Measurements from ENCODE around the gene MVP.
"Not testable (repeated sequence)": the region's sequence is repeated elsewhere in the genome, so short reads cannot be mapped to it uniquely, and the experiment has no call there.

MVP gene

DNA sequence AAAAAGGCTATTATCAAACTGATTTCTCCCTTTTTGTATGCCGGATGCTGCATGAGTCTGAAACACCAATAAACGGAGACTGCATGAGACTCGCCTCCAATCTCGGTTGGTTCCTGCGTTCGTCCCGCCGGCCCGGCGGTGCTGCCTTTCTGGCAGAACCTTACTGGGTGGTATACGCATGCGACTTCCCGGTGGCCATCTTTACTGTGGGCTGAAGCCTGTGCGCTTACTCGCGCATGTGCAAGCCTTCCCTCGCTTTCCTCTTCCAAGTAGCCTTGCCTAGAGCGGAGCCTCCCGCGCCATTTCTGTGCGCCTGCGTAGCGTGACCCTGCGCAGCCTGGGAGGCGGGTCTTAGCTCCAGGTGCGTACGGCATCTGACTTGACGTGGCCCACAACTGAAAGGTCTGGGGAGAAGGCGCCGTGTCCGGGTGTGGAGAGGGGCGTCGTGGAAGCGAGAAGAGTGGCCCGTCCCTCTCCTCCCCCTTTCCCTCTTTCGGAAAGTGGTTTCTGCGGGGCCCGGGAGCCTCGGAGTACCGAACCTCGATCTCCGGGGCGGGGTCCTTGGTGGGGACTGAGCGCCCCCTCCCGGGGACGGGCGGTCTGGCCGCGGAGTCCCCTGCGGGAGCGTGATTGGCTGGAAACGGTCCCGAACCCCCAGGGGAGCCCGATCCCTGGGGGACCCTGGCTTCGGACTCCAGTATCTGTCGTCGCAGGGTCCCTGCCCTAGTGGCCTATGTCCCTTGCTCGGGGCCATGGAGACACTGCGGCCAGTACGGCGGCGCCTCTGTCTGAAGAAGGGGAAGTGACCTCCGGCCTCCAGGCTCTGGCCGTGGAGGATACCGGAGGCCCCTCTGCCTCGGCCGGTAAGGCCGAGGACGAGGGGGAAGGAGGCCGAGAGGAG lies 4.2 kb upstream of the MVP start, which contains the start of gene PAGR1:
TSS of gene PAGR1 (plus strand) at position 360 of the 901 bp plus-strand sequence. CDS start at position 734, 374 bp downstream.
- DNase-seq = peak; percentile 99

DNA sequence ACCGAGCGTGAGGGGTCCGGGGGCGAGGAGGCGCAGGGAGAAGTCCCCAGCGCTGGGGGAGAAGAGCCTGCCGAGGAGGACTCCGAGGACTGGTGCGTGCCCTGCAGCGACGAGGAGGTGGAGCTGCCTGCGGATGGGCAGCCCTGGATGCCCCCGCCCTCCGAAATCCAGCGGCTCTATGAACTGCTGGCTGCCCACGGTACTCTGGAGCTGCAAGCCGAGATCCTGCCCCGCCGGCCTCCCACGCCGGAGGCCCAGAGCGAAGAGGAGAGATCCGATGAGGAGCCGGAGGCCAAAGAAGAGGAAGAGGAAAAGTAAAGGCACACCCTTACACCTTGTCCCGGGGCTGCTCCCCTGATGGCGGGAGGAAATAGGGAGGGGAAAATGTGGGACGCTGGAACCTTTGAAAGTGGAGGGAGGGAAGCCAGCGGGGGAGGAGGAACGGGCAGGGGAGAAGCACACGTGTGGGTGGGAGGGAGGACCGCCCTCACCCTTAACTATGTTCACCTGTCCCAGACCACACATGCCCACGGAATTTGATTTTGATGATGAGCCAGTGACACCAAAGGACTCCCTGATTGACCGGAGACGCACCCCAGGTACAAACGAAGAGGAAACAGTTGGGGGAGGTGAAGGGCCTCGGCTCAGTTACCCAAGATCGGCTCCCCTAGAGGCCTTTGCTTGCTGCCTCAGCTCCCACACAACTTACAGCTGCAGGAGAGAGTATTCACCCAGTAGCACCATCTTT lies 3.4 kb upstream of the MVP start:
- DNase-seq = peak; percentile 86

DNA sequence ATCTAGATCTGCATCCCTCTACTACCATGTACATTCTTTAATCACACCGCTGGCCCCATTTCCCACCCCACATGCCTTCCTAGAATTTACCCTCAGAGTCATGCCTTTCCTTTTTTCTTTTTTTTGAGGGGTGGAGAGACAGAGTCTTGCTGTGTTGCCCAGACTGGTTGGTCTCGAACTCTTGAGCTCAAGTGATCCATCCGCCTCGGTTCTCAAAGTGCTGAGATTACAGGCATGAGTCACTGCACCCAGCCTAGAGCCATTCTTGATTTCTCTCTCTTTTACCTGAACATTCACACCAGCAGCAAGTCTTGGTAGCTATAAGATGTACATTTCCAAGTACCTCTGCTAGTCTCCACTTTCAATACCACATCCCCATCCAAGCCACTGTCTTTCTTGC lies 2.2 kb upstream of the MVP start:
- DNase-seq = no peak

DNA sequence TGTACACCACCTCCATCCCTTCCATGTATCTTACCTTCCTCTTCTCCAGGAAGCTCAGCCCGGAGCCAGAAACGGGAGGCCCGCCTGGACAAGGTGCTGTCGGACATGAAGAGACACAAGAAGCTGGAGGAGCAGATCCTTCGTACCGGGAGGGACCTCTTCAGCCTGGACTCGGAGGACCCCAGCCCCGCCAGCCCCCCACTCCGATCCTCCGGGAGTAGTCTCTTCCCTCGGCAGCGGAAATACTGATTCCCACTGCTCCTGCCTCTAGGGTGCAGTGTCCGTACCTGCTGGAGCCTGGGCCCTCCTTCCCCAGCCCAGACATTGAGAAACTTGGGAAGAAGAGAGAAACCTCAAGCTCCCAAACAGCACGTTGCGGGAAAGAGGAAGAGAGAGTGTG lies 756 bp upstream of the MVP start:
- DNase-seq = no peak

DNA sequence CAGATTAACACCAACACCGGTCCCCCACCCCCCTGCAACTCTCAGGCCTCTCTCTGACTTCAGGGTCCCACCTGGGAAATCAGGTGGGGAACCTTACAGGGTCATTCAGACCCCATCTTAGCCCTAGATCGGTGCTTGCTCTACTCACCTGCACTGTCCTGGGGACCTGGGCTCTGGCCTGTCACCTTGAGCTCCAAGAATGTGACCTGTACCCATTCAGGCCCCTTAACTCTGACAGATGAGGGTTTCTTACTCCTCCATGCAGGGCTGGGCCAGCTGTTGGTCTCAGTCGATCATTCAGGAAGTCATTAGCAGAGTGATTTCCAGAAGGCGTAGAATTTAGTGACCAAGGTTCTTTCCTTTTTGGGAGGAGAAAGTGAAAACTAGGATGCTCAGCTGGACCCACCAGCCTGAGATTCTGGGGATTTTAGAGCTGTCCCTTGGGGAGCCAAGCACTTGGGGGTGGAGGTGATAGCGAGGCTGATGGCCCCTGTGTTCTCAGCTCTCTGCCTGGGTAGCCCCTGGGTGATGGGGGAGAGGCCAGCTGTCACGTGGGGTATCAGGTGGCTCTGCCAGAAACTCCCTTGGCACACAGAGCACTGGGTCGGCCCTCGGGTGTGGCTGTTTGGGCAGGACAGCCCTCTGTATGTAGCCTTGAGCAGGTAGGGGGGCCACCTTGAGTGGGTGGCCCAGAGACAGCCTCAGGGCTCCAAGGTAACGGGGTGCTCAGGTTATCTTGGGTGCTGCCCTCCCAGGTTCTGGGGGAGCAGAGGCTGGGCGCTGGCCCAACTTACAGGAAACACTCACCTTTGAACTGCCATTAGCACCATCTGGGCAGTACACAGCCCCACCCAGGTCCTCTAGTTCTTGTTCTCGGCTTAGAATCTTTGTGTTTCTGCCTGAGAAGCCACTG lies 724 bp downstream of the MVP start:
- DNase-seq = no peak

DNA sequence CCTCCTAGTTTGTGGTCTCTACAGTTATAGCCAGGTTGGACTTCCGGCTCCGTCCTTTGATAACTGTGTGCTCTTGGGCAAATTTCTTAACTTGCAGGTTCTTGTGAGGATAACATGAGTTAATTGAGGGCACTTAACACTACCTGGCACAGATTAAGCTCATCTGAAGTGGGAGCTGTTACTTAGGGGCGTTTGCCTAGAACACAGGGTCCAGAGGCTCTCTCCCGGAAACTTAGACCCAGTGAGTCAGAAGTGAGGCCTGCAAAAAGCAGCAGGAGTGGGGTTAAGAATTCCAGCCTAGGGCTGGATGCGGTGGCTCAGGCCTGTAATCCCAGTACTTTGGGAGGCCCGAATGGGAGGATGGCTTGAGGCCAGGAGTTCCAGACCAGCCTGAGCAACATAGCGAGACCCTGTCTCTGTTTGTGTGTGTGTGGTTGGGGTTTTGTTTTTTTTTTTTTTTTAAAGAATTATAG lies 1.4 kb downstream of the MVP start:
- peak; percentile 83 for DNase-seq

DNA sequence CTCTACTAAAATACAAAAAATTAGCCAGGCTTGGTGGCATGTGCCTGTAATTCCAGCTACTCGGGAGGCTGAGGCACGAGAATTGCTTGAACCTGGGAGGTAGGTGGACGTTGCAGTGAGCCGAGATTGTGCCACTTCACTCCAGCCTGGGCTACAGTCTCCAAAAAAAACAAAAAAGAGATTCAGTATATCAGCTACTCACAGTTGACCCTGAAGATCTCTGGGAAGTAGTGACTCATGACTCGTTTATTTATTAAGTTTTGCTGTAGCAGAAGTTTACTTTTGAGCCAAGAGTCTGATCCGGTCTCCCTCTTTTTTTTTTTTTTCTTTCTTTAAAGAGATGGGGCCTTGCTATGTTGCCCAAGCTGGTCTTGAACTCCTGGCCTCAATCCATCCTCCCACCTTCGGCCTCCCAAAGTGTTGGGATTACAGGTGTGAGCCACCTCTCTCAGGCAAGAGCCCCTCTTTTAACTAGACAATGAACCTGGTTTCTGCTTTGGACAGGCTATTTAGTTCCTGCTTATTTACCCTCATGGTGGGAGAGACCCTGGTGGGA lies 4.4 kb downstream of the MVP start:
- no peak for DNase-seq

DNA sequence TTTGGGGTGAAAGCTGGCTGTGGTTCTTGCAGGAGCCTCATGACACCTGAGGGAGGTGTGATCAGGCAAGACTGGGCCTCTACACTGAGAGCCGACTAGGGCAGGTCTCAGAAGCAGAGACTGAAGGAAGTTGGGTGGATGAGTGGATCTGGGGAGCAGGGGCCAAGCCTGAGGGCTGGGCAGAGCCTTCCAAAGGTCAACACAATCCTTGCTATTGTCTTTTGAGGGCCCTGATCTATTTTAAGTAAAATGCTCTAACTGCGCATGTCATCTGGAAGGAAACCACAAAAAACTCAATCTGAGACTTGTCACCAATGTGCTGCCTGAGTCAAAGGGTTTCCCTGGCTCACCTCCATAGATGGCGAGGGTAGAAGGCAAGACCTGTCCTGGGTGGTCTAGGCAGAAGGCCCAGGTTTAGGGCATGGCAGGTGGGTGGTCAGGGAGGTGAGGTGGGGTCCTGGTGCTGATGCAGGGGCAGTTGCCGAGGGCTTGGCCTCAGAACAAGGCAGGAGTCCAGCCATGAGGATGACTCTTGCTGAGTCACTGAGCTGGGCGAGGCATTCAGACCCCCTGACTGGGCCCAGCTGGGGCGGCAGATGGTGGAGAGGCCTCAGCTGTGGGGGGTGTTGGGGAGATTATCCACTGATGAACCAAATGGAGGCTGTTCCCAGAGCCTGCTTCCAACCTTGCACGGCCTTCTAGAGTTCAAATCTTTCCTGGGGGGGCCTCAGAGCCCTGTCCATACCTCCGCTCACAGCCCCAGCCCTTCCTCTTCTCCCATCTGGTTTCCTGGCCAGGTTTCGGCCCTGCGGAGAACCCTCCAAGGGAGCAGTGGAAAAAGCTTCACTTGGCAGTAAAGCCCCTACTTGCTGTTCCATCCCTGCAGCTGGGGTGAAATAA lies 5.1 kb downstream of the MVP start:
- DNase-seq = peak; percentile 66

DNA sequence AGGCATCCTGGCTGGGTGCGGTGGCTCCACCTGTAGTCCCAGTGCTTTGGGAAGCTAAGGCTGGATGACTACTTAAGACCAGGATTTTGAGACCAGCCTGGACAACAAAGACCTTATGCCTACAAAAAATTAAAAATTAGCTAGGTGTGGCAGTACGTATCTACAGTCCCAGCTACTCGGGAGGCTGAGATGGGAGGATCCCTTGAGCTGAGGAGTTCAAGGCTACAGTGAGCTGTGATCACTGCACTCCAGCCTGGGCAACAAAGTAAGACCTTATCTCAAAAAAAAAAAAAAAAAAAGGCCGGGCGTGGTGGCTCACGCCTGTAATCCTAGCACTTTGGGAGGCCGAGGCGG lies 6.1 kb downstream of the MVP start:
- DNase-seq = no peak

DNA sequence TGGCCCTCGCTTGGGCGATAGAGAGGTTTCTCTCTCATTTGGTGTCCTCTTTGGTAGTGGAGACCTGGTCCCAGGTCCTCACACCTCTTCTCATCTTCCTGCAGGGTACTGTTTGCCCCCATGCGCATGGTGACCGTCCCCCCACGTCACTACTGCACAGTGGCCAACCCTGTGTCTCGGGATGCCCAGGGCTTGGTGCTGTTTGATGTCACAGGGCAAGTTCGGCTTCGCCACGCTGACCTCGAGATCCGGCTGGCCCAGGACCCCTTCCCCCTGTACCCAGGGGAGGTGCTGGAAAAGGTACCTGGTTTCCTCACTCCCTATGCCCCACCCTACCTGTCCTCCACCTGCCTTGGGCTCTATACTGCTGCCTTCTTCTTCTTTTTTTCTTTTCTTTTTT lies 10.5 kb downstream of the MVP start:
- no peak for DNase-seq

DNA sequence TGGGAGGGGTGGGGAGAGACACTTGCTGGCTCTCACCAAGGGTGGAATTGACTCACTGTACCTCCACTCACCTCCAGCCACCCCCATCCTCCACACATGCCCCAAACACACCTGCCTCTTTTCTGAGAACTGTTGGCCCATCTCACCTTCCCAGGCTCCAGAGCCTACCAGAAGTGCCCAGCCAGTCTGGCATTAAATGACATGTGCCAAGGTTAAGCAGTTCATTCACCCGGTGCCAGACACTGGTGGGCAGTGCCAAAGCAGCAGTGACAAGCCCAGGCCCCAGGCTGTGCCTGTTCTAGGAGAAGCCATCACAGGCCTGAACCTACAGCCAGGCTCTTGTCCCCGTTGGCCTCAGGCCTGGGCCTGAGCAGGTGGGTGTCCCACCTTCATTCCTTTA lies 11.2 kb downstream of the MVP start:
- no peak for DNase-seq

DNA sequence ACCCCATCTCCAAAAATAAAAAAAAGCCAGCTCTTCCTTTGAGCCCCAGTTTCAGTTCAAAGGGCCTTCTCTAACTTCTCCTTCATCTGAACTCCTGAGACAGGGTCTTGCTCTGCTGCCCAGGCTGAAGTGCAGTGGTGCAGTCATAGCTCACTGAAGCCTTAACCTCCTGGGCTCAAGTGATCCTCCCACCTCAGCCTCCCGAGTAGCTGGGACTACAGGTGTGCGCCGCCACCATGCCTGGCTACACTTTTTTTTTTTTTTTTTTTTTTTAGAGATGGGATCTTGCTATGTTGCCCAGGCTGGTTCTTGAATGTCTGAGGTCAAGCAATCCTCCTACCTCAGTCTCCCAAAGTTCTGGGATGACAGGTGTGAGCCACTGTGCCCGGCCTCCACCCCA lies 13.0 kb downstream of the MVP start:
- DNase-seq = not testable (repeated sequence)

DNA sequence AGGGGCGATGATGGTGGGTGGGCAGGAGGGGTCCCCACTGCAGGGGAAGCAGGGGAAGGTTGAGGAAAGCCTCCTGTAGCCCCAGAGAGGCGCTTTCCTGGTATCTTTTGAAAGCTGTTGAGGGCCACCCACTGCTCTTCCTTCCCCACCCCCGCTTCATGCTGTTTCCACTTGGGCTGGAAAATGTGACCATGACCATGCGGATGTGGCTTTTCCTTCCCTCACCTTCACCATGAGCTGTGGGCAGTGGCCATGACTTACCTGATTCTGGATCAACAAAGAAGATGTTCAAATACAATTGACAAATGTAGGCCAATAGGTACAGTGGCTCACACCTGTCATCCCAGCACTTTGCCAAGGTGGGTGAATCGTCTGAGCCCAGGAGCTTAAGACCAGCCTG lies 13.8 kb downstream of the MVP start:
- no peak for DNase-seq

DNA sequence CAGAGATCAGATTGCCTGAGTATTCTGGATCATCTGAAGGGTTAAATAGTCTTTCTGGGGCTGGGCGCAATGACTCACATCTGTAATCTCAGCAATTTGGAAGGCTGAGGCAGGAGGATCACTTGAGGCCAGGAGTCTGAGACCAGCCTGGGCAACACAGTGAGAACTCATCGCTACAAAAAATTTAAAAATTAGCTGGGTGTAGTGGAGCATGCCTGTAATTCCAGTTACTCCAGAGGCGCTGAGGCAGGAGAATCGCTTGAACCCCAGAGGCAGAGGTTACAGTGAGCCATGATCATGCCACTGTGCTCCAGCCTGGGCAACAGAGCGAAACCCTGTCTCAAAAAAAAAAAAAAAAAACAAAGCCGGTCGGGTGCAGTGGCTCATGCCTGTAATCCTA lies 15.7 kb downstream of the MVP start:
- no peak for DNase-seq

DNA sequence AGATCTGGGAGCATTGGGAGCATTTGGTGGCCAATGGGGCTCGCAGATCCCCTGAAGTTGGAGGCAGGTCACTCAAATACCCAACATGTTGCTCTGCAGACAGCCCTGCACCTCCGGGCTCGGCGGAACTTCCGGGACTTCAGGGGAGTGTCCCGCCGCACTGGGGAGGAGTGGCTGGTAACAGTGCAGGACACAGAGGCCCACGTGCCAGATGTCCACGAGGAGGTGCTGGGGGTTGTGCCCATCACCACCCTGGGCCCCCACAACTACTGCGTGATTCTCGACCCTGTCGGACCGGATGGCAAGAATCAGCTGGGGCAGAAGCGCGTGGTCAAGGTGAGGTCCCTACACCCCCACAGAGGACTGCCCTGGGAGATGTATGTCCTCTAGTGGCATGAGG lies 16.4 kb downstream of the MVP start:
- DNase-seq = no peak

DNA sequence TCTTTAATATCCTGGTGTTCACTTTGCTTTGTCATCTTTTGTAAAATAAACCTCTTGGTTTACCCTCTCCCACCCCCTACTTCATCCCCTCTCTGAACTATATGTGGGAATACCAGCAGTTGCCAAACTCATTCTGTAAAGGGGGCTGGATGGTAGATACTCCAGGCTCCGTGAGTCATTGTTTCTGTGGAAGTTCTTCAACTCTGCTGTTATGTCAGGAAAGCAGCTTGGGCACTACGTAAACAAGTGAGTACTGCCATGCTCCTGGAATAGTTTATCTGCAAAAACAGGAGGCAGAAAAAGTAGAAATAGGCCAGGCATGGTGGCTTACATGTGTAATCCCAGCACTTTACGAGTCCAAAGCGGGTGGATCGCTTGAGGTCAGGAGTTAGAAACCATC lies 17.6 kb downstream of the MVP start:
- no peak for DNase-seq

DNA sequence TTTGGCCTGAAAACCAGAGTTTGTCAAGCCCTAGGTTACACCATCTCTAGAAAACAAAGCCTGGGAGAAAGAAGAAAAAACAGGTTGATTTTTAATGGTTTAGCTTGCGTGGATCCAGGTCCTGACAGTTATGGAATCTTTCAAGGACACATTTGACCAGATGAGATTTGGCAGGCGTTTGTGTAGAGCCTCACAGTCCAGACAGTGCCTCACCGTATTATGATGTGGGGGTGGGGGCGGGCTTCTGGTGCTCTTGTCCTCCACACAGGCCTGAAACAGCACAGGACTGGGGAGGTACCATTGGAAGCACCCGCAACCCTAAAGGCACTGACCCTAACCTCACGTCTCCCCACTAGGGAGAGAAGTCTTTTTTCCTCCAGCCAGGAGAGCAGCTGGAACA lies 19.6 kb downstream of the MVP start:
- no peak for DNase-seq

DNA sequence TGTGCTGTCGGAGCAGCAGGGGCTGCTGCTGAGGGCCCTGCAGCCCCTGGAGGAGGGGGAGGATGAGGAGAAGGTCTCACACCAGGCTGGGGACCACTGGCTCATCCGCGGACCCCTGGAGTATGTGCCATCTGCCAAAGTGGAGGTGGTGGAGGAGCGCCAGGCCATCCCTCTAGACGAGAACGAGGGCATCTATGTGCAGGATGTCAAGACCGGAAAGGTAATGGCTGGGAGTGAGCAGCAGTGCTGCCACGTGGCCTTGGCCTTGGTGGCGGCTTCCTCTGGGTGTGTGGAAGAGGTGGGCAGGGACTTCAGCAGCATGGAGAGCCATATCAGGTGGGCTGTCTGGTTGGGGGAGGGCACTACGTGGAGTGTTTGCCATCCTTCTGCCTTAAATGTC lies 20.0 kb downstream of the MVP start:
- DNase-seq = no peak

DNA sequence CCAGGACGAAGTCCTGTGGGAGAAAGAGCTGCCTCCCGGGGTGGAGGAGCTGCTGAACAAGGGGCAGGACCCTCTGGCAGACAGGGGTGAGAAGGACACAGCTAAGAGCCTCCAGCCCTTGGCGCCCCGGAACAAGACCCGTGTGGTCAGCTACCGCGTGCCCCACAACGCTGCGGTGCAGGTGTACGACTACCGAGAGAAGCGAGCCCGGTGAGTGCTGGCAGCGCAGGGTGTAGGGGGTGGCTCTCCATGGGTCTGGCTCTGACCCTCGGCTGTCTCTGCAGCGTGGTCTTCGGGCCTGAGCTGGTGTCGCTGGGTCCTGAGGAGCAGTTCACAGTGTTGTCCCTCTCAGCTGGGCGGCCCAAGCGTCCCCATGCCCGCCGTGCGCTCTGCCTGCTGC lies 21.4 kb downstream of the MVP start:
- DNase-seq = no peak

DNA sequence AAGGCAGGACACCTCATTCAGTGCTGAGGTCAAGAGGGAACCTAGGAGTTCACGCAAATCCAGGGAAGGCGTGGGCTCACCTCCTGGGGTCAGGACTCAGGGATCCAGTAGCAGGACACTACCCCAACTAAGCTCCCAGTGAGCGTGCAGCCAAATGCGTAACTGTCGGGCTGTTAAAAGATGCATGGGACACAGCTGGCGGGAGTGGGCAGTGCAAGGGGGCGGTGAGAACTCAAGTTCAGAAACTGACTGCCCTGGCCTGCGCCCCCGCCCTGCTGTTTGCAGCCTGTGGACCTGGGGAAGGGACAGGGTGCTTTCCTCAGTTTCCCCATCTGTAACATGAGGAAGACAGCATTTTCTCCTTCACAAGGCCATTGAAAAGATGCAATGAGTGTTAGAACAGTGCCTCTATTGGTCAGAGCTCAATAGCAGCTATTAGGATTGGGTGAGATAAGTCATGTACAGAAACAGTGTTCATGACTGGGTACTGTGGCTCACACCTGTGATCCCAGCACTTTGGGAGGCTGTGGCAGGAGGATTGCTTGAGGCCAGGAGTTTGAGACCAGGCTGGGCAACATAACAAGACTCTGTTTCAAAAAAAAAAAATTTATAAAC lies 22.6 kb downstream of the MVP start:
- DNase-seq = no peak

DNA sequence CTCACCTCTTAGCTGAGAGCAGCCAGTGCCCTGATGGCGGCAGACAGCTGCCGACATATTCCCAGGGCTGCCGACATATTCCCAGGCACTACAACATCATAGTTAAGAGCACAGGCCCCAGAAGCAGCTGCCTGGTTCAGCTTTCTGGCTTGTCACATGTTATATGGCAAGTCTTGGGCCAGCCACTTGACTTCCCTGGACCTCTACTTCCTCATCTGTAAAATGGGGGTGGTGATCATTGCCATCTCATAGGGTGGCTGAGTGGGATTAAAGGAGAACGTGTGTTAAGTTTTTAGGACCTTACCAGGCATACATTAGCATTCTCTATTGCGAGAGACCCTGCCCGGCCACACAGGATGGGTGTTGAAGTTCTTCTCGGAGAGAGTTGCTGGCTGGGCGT lies 23.7 kb downstream of the MVP start:
- DNase-seq = no peak
